Lung (tissue), 12 donors: ENCODE data around the gene ZFR. TPM values are rescaled to one million over a fixed set of nuclear protein-coding genes. Genes with fewer than 3 reads are reported as not detected.

Source experiments
- ATAC-seq: fragments of 200-7000 bp; cut with Tn5 transposase; one replicate; pipeline ENCODE4 v1.9.1; 2020; ENCODE audit warnings: moderate number of reproducible peaks; ENCODE audit not compliant: insufficient read depth, low FRiP score
- DNase-seq, 3 donors: peaks; one replicate each; pipeline ENCODE4 v3.0.0-alpha.2; 2013 to 2017
- H3K27ac ChIP-seq, 2 donors: one replicate each; pipeline ENCODE4 v1.5.1; 2013; ENCODE audit warnings: mild to moderate bottlenecking in 2 of 2, moderate library complexity in 2 of 2, control low read depth in 1 of 2, inconsistent platforms in 1 of 2, low read depth in 1 of 2, low read length in 1 of 2
- H3K27me3 ChIP-seq, 3 donors: one replicate each; pipeline ENCODE4 v1.5.1; 2013; ENCODE audit warnings: low read length in 2 of 3; ENCODE audit not compliant: control insufficient read depth in 3 of 3, insufficient read depth in 3 of 3
- H3K36me3 ChIP-seq, 4 donors: one replicate each; pipeline ENCODE4 v1.5.1; 2013; ENCODE audit warnings: low read length in 4 of 4, mild to moderate bottlenecking in 1 of 4, moderate library complexity in 1 of 4; ENCODE audit not compliant: control insufficient read depth in 4 of 4, insufficient read depth in 4 of 4
- H3K4me1 ChIP-seq, 5 donors: one replicate each; pipeline ENCODE4 v1.5.1; 2013; ENCODE audit warnings: low read length in 5 of 5, mild to moderate bottlenecking in 2 of 5, moderate library complexity in 1 of 5; ENCODE audit not compliant: control insufficient read depth in 5 of 5, insufficient read depth in 5 of 5
- H3K4me3 ChIP-seq: one replicate; pipeline ENCODE4 v1.5.1; 2013; ENCODE audit warnings: mild to moderate bottlenecking, control low read depth, moderate library complexity
- H3K9ac ChIP-seq, 2 donors: one replicate each; pipeline ENCODE4 v1.5.1; 2013; ENCODE audit warnings: low read length in 2 of 2, control low read depth in 1 of 2; ENCODE audit not compliant: insufficient read depth in 1 of 2
- H3K9me3 ChIP-seq, 4 donors: one replicate each; pipeline ENCODE4 v1.5.1; 2013; ENCODE audit warnings: low read length in 3 of 4, mild to moderate bottlenecking in 1 of 4, moderate library complexity in 1 of 4; ENCODE audit not compliant: control insufficient read depth in 4 of 4, insufficient read depth in 3 of 4
- WGBS, 2 donors: extraction: QIAGEN DNeasy Blood & Tissue Kit; methylation state at CpG; one replicate each; pipeline ENCODE4 v1.1.7; 2013; 5-methylcytosine and 5-hydroxymethylcytosine counted together
- polyA plus RNA-seq, 2 donors: library from polyadenylated mRNA; stranded (reverse); fragments of 200-250 nt; gene quantifications; one replicate each; pipeline ENCODE4 v1.2.1, GENCODE V29; 2013
- total RNA-seq, 2 donors: library from RNA; depleted of rRNA in 1 of 2; stranded (reverse); fragments of >200 nt in 1 of 2; gene quantifications; one replicate each; pipeline ENCODE4 v1.2.1, GENCODE V29; 2014 to 2021
- TF ChIP-seq, protein P1 (sequence below): IDR thresholded peaks from 2 replicates; pipeline ENCODE4 v1.5.1; 2012; ENCODE audit warnings: mild to moderate bottlenecking; ENCODE audit errors: control extremely low read depth, extremely low read depth
- donor health status: control.
- donor health status: control.
- donor health status: Bipolar disorder and iron deficiency.
- donor health status: healthy.
- donor health status: DM: yes; HTN: yes; CAD: no.

The ZFR gene
- total and polyA plus RNA-seq, 4 donors: 23.0 to 91.8 (median 37.9) TPM

DNA sequence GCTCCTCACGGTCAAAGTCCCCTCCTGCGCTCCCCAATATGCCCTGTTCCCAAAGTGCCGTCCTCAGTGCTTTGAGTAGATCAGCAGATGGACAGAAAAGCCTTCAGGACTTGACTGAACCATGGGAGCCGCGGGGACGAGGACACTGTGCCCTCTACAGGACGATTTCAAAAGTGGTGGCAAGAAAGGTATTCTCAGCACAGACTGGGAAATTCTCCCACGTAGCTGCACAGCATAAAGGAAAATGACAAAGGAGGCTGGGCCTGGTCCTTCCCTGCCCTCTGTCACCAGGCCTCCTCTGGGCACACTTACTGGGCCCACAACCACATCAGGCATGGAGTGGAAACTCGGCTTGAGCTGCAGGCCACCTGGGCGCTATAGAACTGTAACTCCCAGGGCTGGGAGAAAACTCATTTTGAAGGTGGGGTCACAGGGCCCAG is 115.1 kb downstream of the ZFR start:
- ATAC-seq (peak; percentile 78), DNase-seq (peak; percentile 46 to 63 (median 53))
- Histone ChIP-seq H3K4me3 (no peak overlapping the region), H3K27ac (no peak overlapping the region), H3K36me3 (no peaks in the 10 kb centered on the region), H3K9ac (no peak overlapping the region), H3K27me3 (no peaks in the 10 kb centered on the region), H3K9me3 (no peaks in the 10 kb centered on the region), H3K4me1 (peaks cover 0 to 9% (median 3%) of the 10 kb centered on the region in 5 donors)
- WGBS, 2 donors: 35 to 44% methylated on average over 10 of the region's 10 CpGs
- TF ChIP-seq, protein P1, sequence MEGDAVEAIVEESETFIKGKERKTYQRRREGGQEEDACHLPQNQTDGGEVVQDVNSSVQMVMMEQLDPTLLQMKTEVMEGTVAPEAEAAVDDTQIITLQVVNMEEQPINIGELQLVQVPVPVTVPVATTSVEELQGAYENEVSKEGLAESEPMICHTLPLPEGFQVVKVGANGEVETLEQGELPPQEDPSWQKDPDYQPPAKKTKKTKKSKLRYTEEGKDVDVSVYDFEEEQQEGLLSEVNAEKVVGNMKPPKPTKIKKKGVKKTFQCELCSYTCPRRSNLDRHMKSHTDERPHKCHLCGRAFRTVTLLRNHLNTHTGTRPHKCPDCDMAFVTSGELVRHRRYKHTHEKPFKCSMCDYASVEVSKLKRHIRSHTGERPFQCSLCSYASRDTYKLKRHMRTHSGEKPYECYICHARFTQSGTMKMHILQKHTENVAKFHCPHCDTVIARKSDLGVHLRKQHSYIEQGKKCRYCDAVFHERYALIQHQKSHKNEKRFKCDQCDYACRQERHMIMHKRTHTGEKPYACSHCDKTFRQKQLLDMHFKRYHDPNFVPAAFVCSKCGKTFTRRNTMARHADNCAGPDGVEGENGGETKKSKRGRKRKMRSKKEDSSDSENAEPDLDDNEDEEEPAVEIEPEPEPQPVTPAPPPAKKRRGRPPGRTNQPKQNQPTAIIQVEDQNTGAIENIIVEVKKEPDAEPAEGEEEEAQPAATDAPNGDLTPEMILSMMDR: peak; percentile 71

DNA sequence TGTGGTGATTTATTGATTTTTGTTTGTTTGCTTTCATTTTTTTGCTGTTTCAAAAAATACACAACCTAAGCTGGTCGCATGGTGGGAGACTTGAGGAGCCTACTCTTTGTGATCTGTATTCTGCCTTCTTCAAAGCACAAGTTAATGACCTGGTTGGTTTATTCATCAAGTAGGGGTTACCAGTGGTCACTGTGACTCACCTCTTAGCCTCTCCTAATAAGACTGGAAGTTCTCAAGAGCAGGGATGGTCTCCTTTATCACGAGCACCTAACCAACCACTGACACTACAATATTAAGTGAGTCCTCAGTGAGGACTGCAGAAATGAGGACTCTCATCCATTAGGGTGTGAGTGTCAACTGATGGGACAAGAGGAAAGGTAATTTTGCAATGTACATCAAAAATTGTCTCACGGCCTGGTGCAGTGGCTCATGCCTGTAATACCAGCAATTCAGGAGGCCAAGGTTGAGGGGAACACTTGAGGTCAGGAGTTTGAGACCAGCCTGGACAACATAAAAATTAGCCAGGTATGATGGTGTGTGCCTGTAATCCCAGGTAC is 118.2 kb downstream of the ZFR start:
- Histone ChIP-seq H3K36me3 (no peaks in the 10 kb centered on the region), H3K27me3 (no peaks in the 10 kb centered on the region), H3K27ac (no peak overlapping the region), H3K9me3 (peaks cover 0 to 3% (median 0%) of the 10 kb centered on the region in 4 donors), H3K4me1 (peaks cover 0 to 9% (median 3%) of the 10 kb centered on the region in 5 donors), H3K9ac (no peak overlapping the region), H3K4me3 (no peak overlapping the region)
- DNase-seq (no peak), ATAC-seq (no peak)
- TF ChIP-seq, protein P1: no peak
- WGBS, 2 donors: 83 to 85% methylated on average over 3 of the region's 3 CpGs

DNA sequence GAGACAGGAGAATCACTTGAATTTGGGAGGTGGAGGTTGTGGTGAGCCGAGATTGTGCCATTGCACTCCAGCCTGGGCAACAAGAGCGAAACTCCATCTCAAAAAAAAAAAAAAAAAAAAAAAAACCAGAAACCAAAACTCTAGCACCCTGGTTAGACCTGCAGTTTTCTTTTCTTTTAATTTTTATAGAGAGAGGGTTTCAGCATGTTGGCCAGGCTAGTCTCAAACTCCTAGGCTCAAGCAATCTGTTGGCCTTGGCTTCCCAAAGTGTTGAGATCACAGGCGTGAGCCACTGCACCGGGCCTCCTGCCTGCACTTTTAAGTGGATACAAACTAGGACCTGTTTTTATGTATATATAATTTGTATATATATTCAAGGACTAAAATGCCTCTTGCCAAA is 118.9 kb downstream of the ZFR start:
- Histone ChIP-seq H3K27me3 (no peaks in the 10 kb centered on the region), H3K9me3 (peaks cover 0 to 3% (median 0%) of the 10 kb centered on the region in 4 donors), H3K9ac (no peak overlapping the region), H3K4me3 (no peak overlapping the region), H3K27ac (no peak overlapping the region), H3K36me3 (no peaks in the 10 kb centered on the region), H3K4me1 (peaks cover 0 to 9% (median 3%) of the 10 kb centered on the region in 5 donors)
- ATAC-seq (no peak), DNase-seq (no peak)
- TF ChIP-seq, protein P1: no peak
- 96 to 98% methylated on average over 3 to 4 of the region's 4 CpGs for WGBS, 2 donors

DNA sequence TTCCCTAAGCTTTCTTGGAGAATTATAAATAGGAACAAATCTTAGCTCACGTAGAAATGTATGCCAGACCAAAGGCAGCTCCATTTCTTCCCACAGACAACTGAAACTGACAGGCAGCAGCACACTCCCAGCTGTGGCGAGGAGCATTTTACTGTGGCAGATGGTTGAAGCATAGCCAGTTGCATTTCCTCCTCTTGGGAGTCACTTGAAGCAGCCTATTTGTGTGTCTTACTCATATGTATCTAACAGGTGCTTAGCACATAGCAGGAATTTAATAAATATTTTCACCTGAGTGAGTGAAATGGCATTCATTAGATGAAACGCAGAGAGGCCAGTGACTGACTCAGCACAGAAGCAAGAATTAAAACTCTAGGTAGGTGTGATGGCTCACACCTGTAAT is 119.5 kb downstream of the ZFR start:
- no peak overlapping the region for H3K9ac ChIP-seq
- H3K9me3 ChIP-seq: peaks cover 0 to 3% (median 0%) of the 10 kb centered on the region in 4 donors
- H3K4me1 ChIP-seq: peaks cover 0 to 3% (median 3%) of the 10 kb centered on the region in 5 donors
- ATAC-seq: peak; percentile 66
- TF ChIP-seq, protein P1: no peak
- no peak overlapping the region for H3K27ac ChIP-seq
- 50 to 60% methylated on average over 3 of the region's 3 CpGs for WGBS, 2 donors
- H3K4me3 ChIP-seq: no peak overlapping the region
- H3K36me3 ChIP-seq: no peaks in the 10 kb centered on the region
- DNase-seq: peak; percentile 52 to 79 (median 66)
- no peaks in the 10 kb centered on the region for H3K27me3 ChIP-seq
